ENCODE data around the gene PRR7. TPM values are rescaled to one million over a fixed set of nuclear protein-coding genes. Genes with fewer than 3 reads are reported as not detected.

PRR7 gene
- total RNA-seq, 1 experiment from 2014 or later: 39.2 TPM

DNA sequence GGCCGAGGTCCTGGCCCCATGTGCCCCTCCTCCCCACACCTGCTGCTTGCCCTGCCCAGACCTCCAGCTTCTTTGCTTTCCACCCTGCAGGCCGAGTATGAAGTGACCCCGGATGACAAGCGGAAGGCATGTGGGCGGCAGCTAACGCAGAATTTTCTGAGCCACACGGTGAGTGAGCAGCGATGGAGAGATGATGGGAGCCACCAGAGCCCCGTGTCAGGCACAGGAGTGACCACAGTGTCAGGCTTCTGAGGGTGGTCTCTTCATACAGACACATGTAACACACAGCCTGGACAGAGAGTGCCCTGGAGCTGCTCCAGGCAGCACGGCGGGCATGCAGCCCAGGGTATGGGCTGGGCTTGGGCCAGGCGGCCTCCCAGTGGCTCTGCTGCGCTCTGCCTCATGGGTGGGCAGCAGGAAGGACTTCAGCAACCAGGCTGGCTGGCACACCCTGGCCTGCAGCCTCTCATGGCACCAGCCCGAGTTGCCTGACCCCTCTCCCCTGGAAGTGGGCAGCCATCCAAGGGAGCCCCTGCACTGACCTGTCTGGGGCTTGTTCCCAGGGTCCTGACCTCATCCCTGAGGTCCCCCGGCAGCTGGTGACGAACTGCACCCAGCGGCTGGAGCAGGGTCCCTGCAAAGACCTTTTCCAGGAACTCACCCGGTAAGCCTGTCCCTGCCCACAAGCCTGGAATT lies 14.3 kb upstream of the PRR7 start:
- Histone ChIP-seq H3K9me3 (ENCODE audit: control insufficient read depth, insufficient read depth, low read depth, low read length) (no peaks in the 10 kb centered on the region), H3K4me3 (ENCODE audit: low read depth in 2 of 2, low read length in 2 of 2) (no peak overlapping the region), H3K27me3 (ENCODE audit: control insufficient read depth, insufficient read depth, low read length) (no peaks in the 10 kb centered on the region), H3K4me1 (ENCODE audit: control insufficient read depth, insufficient read depth, low read length) (peaks cover 9% of the 10 kb centered on the region), H3K27ac (ENCODE audit: low read length) (no peak overlapping the region), H3K36me3 (ENCODE audit: control insufficient read depth, insufficient read depth, low read length) (no peaks in the 10 kb centered on the region; the same call in 1 of the 2 replicates)
- ATAC-seq: no peak
- TF ChIP-seq, protein P1, sequence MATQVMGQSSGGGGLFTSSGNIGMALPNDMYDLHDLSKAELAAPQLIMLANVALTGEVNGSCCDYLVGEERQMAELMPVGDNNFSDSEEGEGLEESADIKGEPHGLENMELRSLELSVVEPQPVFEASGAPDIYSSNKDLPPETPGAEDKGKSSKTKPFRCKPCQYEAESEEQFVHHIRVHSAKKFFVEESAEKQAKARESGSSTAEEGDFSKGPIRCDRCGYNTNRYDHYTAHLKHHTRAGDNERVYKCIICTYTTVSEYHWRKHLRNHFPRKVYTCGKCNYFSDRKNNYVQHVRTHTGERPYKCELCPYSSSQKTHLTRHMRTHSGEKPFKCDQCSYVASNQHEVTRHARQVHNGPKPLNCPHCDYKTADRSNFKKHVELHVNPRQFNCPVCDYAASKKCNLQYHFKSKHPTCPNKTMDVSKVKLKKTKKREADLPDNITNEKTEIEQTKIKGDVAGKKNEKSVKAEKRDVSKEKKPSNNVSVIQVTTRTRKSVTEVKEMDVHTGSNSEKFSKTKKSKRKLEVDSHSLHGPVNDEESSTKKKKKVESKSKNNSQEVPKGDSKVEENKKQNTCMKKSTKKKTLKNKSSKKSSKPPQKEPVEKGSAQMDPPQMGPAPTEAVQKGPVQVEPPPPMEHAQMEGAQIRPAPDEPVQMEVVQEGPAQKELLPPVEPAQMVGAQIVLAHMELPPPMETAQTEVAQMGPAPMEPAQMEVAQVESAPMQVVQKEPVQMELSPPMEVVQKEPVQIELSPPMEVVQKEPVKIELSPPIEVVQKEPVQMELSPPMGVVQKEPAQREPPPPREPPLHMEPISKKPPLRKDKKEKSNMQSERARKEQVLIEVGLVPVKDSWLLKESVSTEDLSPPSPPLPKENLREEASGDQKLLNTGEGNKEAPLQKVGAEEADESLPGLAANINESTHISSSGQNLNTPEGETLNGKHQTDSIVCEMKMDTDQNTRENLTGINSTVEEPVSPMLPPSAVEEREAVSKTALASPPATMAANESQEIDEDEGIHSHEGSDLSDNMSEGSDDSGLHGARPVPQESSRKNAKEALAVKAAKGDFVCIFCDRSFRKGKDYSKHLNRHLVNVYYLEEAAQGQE (IDR thresholded peaks at IDR 0.05; ENCODE audit: insufficient read depth in 1 of 2, low read depth in 2 of 2, low read length in 1 of 2): no peak
- TF ChIP-seq POLR2AphosphoS5 (IDR thresholded peaks at IDR 0.05; ENCODE audit: low read depth, low read length) (no peak), TCF7L2 (IDR thresholded peaks at IDR 0.05; ENCODE audit: low read depth, low read length) (no peak), SIN3A (IDR thresholded peaks at IDR 0.05; ENCODE audit: borderline replicate concordance, insufficient read depth, low read depth, low read length) (no peak)
- TF ChIP-seq, protein P2, sequence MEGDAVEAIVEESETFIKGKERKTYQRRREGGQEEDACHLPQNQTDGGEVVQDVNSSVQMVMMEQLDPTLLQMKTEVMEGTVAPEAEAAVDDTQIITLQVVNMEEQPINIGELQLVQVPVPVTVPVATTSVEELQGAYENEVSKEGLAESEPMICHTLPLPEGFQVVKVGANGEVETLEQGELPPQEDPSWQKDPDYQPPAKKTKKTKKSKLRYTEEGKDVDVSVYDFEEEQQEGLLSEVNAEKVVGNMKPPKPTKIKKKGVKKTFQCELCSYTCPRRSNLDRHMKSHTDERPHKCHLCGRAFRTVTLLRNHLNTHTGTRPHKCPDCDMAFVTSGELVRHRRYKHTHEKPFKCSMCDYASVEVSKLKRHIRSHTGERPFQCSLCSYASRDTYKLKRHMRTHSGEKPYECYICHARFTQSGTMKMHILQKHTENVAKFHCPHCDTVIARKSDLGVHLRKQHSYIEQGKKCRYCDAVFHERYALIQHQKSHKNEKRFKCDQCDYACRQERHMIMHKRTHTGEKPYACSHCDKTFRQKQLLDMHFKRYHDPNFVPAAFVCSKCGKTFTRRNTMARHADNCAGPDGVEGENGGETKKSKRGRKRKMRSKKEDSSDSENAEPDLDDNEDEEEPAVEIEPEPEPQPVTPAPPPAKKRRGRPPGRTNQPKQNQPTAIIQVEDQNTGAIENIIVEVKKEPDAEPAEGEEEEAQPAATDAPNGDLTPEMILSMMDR (IDR thresholded peaks at IDR 0.05): no peak
- intact Hi-C loops (cut with micrococcal nuclease; ENCODE audit: unreplicated experiment) (no loop called here), in situ Hi-C loops (cut with HindIII; ENCODE audit: low pct_unique_long_range_greater_than_20kb, low sequenced_read_pairs) (no loop called here)
- BruUV-seq (replicated peaks): no TSS peak
- no peak for DNase-seq (ENCODE audit: low read depth, low spot score)
- ChIA-PET POLR2A (interaction anchor here (0.5 to 1.0 kb wide), 2 partner anchors 11 to 19 kb away, joined by 3 read pairs; no protein-coding TSS in a partner anchor), CTCF (no interaction called here)

DNA sequence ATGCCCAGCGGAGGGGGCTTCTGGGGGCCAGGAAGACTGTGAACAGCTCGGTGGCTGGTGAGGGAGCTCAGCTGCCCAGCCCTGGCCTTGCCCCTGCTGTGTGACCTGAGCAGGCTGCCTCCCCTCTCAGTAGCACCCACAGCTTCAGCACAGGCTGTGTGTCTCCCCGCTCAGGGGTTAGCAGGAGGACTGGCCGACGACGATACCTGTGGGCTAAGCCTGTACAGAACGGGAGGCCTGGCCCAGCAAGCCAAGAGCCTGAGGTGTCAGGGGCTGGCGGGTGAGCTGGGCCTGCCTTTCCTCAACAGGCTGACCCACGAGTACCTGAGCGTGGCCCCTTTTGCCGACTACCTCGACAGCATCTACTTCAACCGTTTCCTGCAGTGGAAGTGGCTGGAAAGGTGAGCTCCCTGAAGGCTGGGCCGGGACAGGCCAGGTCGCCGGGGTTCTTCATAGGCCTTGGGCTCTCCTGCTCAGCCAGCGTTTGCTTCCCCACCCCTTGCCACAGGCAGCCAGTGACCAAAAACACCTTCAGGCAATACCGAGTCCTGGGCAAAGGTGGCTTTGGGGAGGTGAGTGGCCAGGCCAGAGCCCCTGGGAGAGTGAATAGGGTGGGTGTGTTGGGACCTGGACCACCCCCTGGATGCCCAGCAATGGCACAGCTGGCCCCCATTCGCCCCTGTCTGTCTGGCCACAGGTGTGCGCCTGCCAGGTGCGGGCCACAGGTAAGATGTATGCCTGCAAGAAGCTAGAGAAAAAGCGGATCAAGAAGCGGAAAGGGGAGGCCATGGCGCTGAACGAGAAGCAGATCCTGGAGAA lies 13.6 kb upstream of the PRR7 start:
- Histone ChIP-seq H3K36me3 (ENCODE audit: control insufficient read depth, insufficient read depth, low read length) (no peaks in the 10 kb centered on the region; the same call in 1 of the 2 replicates), H3K27ac (ENCODE audit: low read length) (no peak overlapping the region), H3K27me3 (ENCODE audit: control insufficient read depth, insufficient read depth, low read length) (no peaks in the 10 kb centered on the region), H3K4me3 (ENCODE audit: low read depth in 2 of 2, low read length in 2 of 2) (no peak overlapping the region), H3K9me3 (ENCODE audit: control insufficient read depth, insufficient read depth, low read depth, low read length) (no peaks in the 10 kb centered on the region), H3K4me1 (ENCODE audit: control insufficient read depth, insufficient read depth, low read length) (peaks cover 1% of the 10 kb centered on the region; the same call in 1 of the 2 replicates)
- BruUV-seq (replicated peaks): no TSS peak
- TF ChIP-seq POLR2AphosphoS5 (IDR thresholded peaks at IDR 0.05; ENCODE audit: low read depth, low read length): no peak
- TF ChIP-seq, protein P2 (IDR thresholded peaks at IDR 0.05): no peak
- no peak for TF ChIP-seq TCF7L2 (IDR thresholded peaks at IDR 0.05; ENCODE audit: low read depth, low read length)
- TF ChIP-seq, protein P1 (IDR thresholded peaks at IDR 0.05; ENCODE audit: insufficient read depth in 1 of 2, low read depth in 2 of 2, low read length in 1 of 2): no peak
- no peak for TF ChIP-seq SIN3A (IDR thresholded peaks at IDR 0.05; ENCODE audit: borderline replicate concordance, insufficient read depth, low read depth, low read length)
- intact Hi-C loops (cut with micrococcal nuclease; ENCODE audit: unreplicated experiment) (no loop called here), in situ Hi-C loops (cut with HindIII; ENCODE audit: low pct_unique_long_range_greater_than_20kb, low sequenced_read_pairs) (no loop called here)
- ATAC-seq (no peak), DNase-seq (ENCODE audit: low read depth, low spot score) (no peak)
- ChIA-PET POLR2A (no interaction called here), CTCF (no interaction called here)

All from Panc1 (cell line).